Neural cell (in vitro differentiated cells): ENCODE data around the gene ST6GALNAC2. TPM values are rescaled to one million over a fixed set of nuclear protein-coding genes. Genes with fewer than 3 reads are reported as not detected.

Experiments used
- H2AFZ ChIP-seq: fragments of 200-600, 300-800 bp; sonication (generic), shearing (Covaris generic); 2 replicates; pipeline ENCODE4 v1.6.0; 2014; ENCODE audit warnings: low read depth, mild to moderate bottlenecking, antibody characterized with exemption, low read length, moderate library complexity
- H3F3A ChIP-seq: fragments of 200-600 bp; shearing (Covaris generic); 2 replicates; pipeline ENCODE4 v1.6.1; 2016; ENCODE audit warnings: mild to moderate bottlenecking, moderate library complexity, mixed read lengths, antibody characterized with exemption, low read length; ENCODE audit not compliant: insufficient read depth, poor library complexity, severe bottlenecking
- H3K27ac ChIP-seq: fragments of 200-600, 300-800 bp; sonication (generic), shearing (Covaris generic); 2 replicates; pipeline ENCODE4 v1.5.1; 2014; ENCODE audit warnings: mild to moderate bottlenecking, low read length, moderate library complexity
- H3K27me3 ChIP-seq: fragments of 300-800, 200-600 bp; sonication (generic), shearing (Covaris generic); 2 replicates; pipeline ENCODE4 v1.6.0; 2014; ENCODE audit warnings: mild to moderate bottlenecking, low read depth, low read length, moderate library complexity; ENCODE audit not compliant: insufficient read depth
- H3K36me3 ChIP-seq: fragments of 300-800, 200-600 bp; sonication (generic), shearing (Covaris generic); 2 replicates; pipeline ENCODE4 v1.5.1; 2014; ENCODE audit warnings: mild to moderate bottlenecking, antibody characterized with exemption, low read length, moderate library complexity; ENCODE audit not compliant: insufficient read depth
- H3K4me2 ChIP-seq: fragments of 300-800, 200-600 bp; sonication (generic), shearing (Covaris generic); 2 replicates; pipeline ENCODE4 v1.6.0; 2014; ENCODE audit warnings: mild to moderate bottlenecking, low read length
- H3K4me3 ChIP-seq: fragments of 300-800, 200-600 bp; sonication (generic), shearing (Covaris generic); 2 replicates; pipeline ENCODE4 v1.5.1; 2014; ENCODE audit warnings: mild to moderate bottlenecking, low read length, moderate library complexity
- H3K79me2 ChIP-seq: fragments of 200-600 bp; shearing (Covaris generic); replicated peaks from 2 replicates; pipeline ENCODE4 v1.6.0; 2014; ENCODE audit warnings: mild to moderate bottlenecking, low read length, moderate library complexity; ENCODE audit not compliant: insufficient read depth
- H3K9ac ChIP-seq: fragments of 300-800, 200-600 bp; sonication (generic), shearing (Covaris generic); 2 replicates; pipeline ENCODE4 v1.6.1; 2016; ENCODE audit warnings: mild to moderate bottlenecking, low read length, mixed read lengths
- H3K9me2 ChIP-seq: fragments of 200-600 bp; shearing (Covaris generic); 2 replicates; pipeline ENCODE4 v1.6.1; 2016; ENCODE audit warnings: mild to moderate bottlenecking, low read length, mixed read lengths; ENCODE audit not compliant: insufficient read depth
- H3K9me3 ChIP-seq: fragments of 200-600, 300-800 bp; sonication (generic), shearing (Covaris generic); 2 replicates; pipeline ENCODE4 v1.6.1; 2016; ENCODE audit warnings: mild to moderate bottlenecking, mixed run types, low read length, moderate library complexity, mixed read lengths
- H4K20me1 ChIP-seq: fragments of 200-600 bp; shearing (Covaris generic); 2 replicates; pipeline ENCODE4 v1.6.1; 2016; ENCODE audit warnings: mild to moderate bottlenecking, mixed run types; ENCODE audit not compliant: insufficient read depth
- CTCF ChIP-seq: fragments of 450-650 bp; IDR thresholded peaks from 2 replicates; pipeline ENCODE4 v1.5.1; 2014; ENCODE audit warnings: antibody characterized with exemption, mild to moderate bottlenecking, moderate library complexity; ENCODE audit not compliant: poor library complexity, severe bottlenecking
- EP300 ChIP-seq: fragments of 450-650 bp; conservative IDR thresholded peaks from 2 replicates; pipeline ENCODE4 v1.6.1; 2014; ENCODE audit warnings: antibody characterized with exemption, mild to moderate bottlenecking, moderate library complexity; ENCODE audit not compliant: poor library complexity, severe bottlenecking
- EZH2 ChIP-seq: fragments of 200-600, 300-800 bp; shearing (Covaris generic), sonication (generic); IDR thresholded peaks from 2 replicates; pipeline ENCODE4 v1.6.1; 2014; ENCODE audit warnings: antibody characterized with exemption, low read length, borderline replicate concordance, mild to moderate bottlenecking; ENCODE audit not compliant: insufficient read depth, poor library complexity, severe bottlenecking
- MXI1 ChIP-seq: fragments of 450-650 bp; conservative IDR thresholded peaks from 2 replicates; pipeline ENCODE4 v1.6.1; 2014; ENCODE audit warnings: antibody characterized with exemption, mild to moderate bottlenecking; ENCODE audit not compliant: poor library complexity, severe bottlenecking
- POLR2AphosphoS5 ChIP-seq: IDR thresholded peaks from 2 replicates; pipeline ENCODE4 v1.6.1; 2012
- RAD21 ChIP-seq: fragments of 450-650 bp; conservative IDR thresholded peaks from 2 replicates; pipeline ENCODE4 v1.6.1; 2014; ENCODE audit warnings: antibody characterized with exemption, mild to moderate bottlenecking, moderate library complexity
- REST ChIP-seq: IDR thresholded peaks from 2 replicates; pipeline ENCODE4 v1.6.1; 2012; ENCODE audit warnings: borderline replicate concordance
- SMC3 ChIP-seq: fragments of 450-650 bp; conservative IDR thresholded peaks from 2 replicates; pipeline ENCODE4 v1.6.1; 2014; ENCODE audit warnings: antibody characterized with exemption, mild to moderate bottlenecking, moderate library complexity; ENCODE audit not compliant: poor library complexity
- TAF1 ChIP-seq: IDR thresholded peaks from 2 replicates; pipeline ENCODE4 v1.6.1; 2012; ENCODE audit warnings: low read depth
- polyA plus RNA-seq: library from polyadenylated mRNA; depleted of rRNA; stranded (reverse); fragments of >200 nt; gene quantifications from 2 replicates; pipeline ENCODE4 v1.2.3, GENCODE V29; 2014

The ST6GALNAC2 gene
- polyA plus RNA-seq, 1 donor from 2014 or later: not detected

GRCh38 chr17:76561332-76561731 is 24.3 kb downstream of the ST6GALNAC2 start:
- TF ChIP-seq TAF1 (no peak), CTCF (no peak), EZH2 (no peak), MXI1 (no peak), RAD21 (no peak), SMC3 (no peak), REST (no peak), POLR2AphosphoS5 (no peak), EP300 (no peak)
- H3K4me3 ChIP-seq: no peak overlapping the region
- H3K9ac ChIP-seq: no peak overlapping the region
- no peak overlapping the region for H2AFZ ChIP-seq
- peaks cover 31% of the 10 kb centered on the region for H3K79me2 ChIP-seq
- no peaks in the 10 kb centered on the region for H3K9me3 ChIP-seq
- no peaks in the 10 kb centered on the region for H3F3A ChIP-seq
- H3K36me3 ChIP-seq: peaks cover 5% of the 10 kb centered on the region
- H4K20me1 ChIP-seq: no peaks in the 10 kb centered on the region
- no peak overlapping the region for H3K27ac ChIP-seq
- H3K4me2 ChIP-seq: no peak overlapping the region
- no peaks in the 10 kb centered on the region for H3K9me2 ChIP-seq
- H3K27me3 ChIP-seq: no peaks in the 10 kb centered on the region

- no peak for TF ChIP-seq EZH2
- H3K27me3 ChIP-seq: no peaks in the 10 kb centered on the region
- no peaks in the 10 kb centered on the region for H3K9me3 ChIP-seq
- no peak overlapping the region for H3K4me2 ChIP-seq
- no peak overlapping the region for H3K27ac ChIP-seq
- H3F3A ChIP-seq: no peaks in the 10 kb centered on the region
- H4K20me1 ChIP-seq: no peaks in the 10 kb centered on the region
- peaks cover 31% of the 10 kb centered on the region for H3K79me2 ChIP-seq
- H3K36me3 ChIP-seq: peaks cover 5% of the 10 kb centered on the region
- no peaks in the 10 kb centered on the region for H3K9me2 ChIP-seq
- H2AFZ ChIP-seq: no peak overlapping the region
- no peak overlapping the region for H3K4me3 ChIP-seq
- H3K9ac ChIP-seq: no peak overlapping the region
Measured at GRCh38 chr17:76560877-76561221, 24.8 kb downstream of the ST6GALNAC2 start.
